ENCODE measurements around the gene SCAND1.

The SCAND1 gene

DNA sequence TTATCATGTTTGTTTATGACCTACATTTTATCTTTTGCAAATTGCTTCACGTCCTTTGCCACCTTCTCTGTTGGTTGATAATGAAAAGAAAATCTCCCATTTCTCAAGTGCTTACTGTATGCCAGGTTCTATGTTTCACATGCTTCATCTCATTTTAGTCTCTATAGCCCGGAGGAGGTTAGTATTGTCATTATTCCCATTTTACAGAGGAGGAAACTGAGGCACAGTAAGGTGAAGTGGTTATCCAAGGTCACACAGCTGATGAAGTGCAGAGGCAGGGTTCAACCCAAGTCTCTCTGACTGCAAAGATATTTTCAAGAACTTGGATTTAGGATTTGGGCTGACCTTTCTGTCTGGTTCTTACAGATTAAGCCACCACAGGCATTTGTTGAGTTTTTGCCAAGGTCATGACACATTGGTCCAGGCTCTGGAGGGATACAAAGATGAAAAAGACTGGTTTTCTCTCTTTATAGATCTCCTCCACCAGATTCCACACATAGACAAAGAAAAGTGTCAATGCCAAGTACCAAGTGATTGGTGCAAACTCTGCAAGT lies 34.7 kb upstream of the SCAND1 start:
- H3K4me3 ChIP-seq (ENCODE audit: insufficient read depth, low read length, poor library complexity, severe bottlenecking): no peak overlapping the region
- TF ChIP-seq, protein P1, sequence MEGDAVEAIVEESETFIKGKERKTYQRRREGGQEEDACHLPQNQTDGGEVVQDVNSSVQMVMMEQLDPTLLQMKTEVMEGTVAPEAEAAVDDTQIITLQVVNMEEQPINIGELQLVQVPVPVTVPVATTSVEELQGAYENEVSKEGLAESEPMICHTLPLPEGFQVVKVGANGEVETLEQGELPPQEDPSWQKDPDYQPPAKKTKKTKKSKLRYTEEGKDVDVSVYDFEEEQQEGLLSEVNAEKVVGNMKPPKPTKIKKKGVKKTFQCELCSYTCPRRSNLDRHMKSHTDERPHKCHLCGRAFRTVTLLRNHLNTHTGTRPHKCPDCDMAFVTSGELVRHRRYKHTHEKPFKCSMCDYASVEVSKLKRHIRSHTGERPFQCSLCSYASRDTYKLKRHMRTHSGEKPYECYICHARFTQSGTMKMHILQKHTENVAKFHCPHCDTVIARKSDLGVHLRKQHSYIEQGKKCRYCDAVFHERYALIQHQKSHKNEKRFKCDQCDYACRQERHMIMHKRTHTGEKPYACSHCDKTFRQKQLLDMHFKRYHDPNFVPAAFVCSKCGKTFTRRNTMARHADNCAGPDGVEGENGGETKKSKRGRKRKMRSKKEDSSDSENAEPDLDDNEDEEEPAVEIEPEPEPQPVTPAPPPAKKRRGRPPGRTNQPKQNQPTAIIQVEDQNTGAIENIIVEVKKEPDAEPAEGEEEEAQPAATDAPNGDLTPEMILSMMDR (IDR thresholded peaks at IDR 0.05; ENCODE audit: insufficient read depth, low read length, poor library complexity, severe bottlenecking): no peak
- no peak for TF ChIP-seq EZH2phosphoT487 (conservative IDR thresholded peaks at IDR 0.05; ENCODE audit: low read length)
- H3K4me2 ChIP-seq (ENCODE audit: low read depth, low read length, poor library complexity, severe bottlenecking): no peak overlapping the region
- H3K27ac ChIP-seq (ENCODE audit: low read depth, low read length): no peak overlapping the region
- H2AFZ ChIP-seq (ENCODE audit: low read depth, low read length, severe bottlenecking): no peak overlapping the region
- H3K79me2 ChIP-seq (ENCODE audit: insufficient read depth, low read length): no peaks in the 10 kb centered on the region
- no peaks in the 10 kb centered on the region for H3K9me3 ChIP-seq (ENCODE audit: insufficient read depth, low read length)
- no peak overlapping the region for H3K9ac ChIP-seq (ENCODE audit: low read length)
- H3K27me3 ChIP-seq (ENCODE audit: low read length): no peaks in the 10 kb centered on the region
- H4K20me1 ChIP-seq (ENCODE audit: low read depth, low read length): no peaks in the 10 kb centered on the region
- H3K9me2 ChIP-seq (replicated peaks; ENCODE audit: insufficient read depth, low read length): no peaks in the 10 kb centered on the region
- H3K36me3 ChIP-seq (ENCODE audit: low read length): no peaks in the 10 kb centered on the region
- peaks cover 3% of the 10 kb centered on the region; the same call in 1 of the 2 replicates for H3F3A ChIP-seq (ENCODE audit: insufficient read depth)

DNA sequence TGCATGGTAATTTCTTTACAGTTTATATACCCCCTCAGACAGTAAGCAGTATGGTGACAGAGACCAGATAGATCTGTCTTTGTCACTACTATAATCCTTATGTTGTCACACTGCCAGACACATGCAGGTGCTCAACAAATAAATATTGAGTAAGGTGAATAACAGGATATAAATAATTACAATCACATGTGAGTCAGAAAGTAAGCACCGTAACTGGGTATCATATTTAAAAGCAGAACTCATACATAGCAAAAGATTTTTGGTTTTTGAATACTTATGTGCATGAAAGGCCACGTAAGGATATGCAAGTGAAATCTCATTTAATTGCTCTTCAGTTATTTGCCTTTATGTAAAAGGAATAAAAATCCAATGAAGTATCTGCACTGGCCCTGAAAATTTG lies 31.5 kb upstream of the SCAND1 start:
- Histone ChIP-seq H3K27me3 (ENCODE audit: low read length) (no peaks in the 10 kb centered on the region), H2AFZ (ENCODE audit: low read depth, low read length, severe bottlenecking) (no peak overlapping the region), H3K9me3 (ENCODE audit: insufficient read depth, low read length) (no peaks in the 10 kb centered on the region), H4K20me1 (ENCODE audit: low read depth, low read length) (no peaks in the 10 kb centered on the region), H3K4me3 (ENCODE audit: insufficient read depth, low read length, poor library complexity, severe bottlenecking) (no peak overlapping the region), H3K36me3 (ENCODE audit: low read length) (no peaks in the 10 kb centered on the region), H3K9me2 (replicated peaks; ENCODE audit: insufficient read depth, low read length) (no peaks in the 10 kb centered on the region), H3K4me2 (ENCODE audit: low read depth, low read length, poor library complexity, severe bottlenecking) (no peak overlapping the region), H3K9ac (ENCODE audit: low read length) (no peak overlapping the region), H3K79me2 (ENCODE audit: insufficient read depth, low read length) (no peaks in the 10 kb centered on the region), H3F3A (ENCODE audit: insufficient read depth) (no peaks in the 10 kb centered on the region), H3K27ac (ENCODE audit: low read depth, low read length) (no peak overlapping the region)
- TF ChIP-seq, protein P1 (IDR thresholded peaks at IDR 0.05; ENCODE audit: insufficient read depth, low read length, poor library complexity, severe bottlenecking): no peak
- TF ChIP-seq EZH2phosphoT487 (conservative IDR thresholded peaks at IDR 0.05; ENCODE audit: low read length): no peak

- H3K9me2 ChIP-seq (replicated peaks; ENCODE audit: insufficient read depth, low read length): no peaks in the 10 kb centered on the region
- no peaks in the 10 kb centered on the region for H3K79me2 ChIP-seq (ENCODE audit: insufficient read depth, low read length)
- H3K27me3 ChIP-seq (ENCODE audit: low read length): no peaks in the 10 kb centered on the region
- no peak overlapping the region for H3K27ac ChIP-seq (ENCODE audit: low read depth, low read length)
- TF ChIP-seq, protein P1 (IDR thresholded peaks at IDR 0.05; ENCODE audit: insufficient read depth, low read length, poor library complexity, severe bottlenecking): no peak
- TF ChIP-seq EZH2phosphoT487 (conservative IDR thresholded peaks at IDR 0.05; ENCODE audit: low read length): no peak
- H3K36me3 ChIP-seq (ENCODE audit: low read length): no peaks in the 10 kb centered on the region
- no peaks in the 10 kb centered on the region for H4K20me1 ChIP-seq (ENCODE audit: low read depth, low read length)
- no peaks in the 10 kb centered on the region for H3K9me3 ChIP-seq (ENCODE audit: insufficient read depth, low read length)
- H3K9ac ChIP-seq (ENCODE audit: low read length): no peak overlapping the region
- no peaks in the 10 kb centered on the region for H3F3A ChIP-seq (ENCODE audit: insufficient read depth)
- no peak overlapping the region for H3K4me3 ChIP-seq (ENCODE audit: insufficient read depth, low read length, poor library complexity, severe bottlenecking)
- no peak overlapping the region for H3K4me2 ChIP-seq (ENCODE audit: low read depth, low read length, poor library complexity, severe bottlenecking)
- no peak overlapping the region for H2AFZ ChIP-seq (ENCODE audit: low read depth, low read length, severe bottlenecking)
These were observed 30.1 kb upstream of the SCAND1 start for GRCh38 chr20:35984382-35984781.
